ENCODE results near the gene MEF2D. TPM values are rescaled to one million over a fixed set of nuclear protein-coding genes. Genes with fewer than 3 reads are reported as not detected.

Gene MEF2D
- total RNA-seq, 1 experiment from 2014 or later: 54.1 TPM

DNA sequence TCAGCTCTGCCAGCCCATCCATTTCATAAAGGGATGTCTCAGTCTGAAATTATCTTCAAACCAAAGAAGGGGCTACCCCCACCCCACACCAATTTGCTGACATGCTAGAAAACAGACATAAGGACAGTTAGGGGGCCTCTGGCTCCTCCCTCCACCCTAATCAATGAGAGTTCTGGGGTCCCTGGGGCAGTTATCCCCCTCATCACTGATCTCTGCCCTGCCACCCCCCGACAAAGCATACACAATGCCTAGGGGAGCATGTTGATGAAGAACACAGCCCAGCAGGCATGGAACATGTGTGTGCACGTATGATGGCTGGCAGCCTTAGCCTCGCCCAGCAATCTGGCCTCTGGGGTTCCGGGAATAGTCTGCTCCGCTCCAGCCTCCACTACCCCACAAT is 72.6 kb downstream of the MEF2D start:
- Mint-ChIP-seq H3K36me3 (ENCODE audit: insufficient read depth, unreplicated experiment) (no peaks in the 10 kb centered on the region), H3K27ac (ENCODE audit: unreplicated experiment) (no peak overlapping the region), H3K9me3 (ENCODE audit: low read depth, unreplicated experiment) (no peaks in the 10 kb centered on the region), H3K4me3 (ENCODE audit: low read depth, unreplicated experiment) (no peak overlapping the region), H3K27me3 (ENCODE audit: unreplicated experiment) (peaks cover 100% of the 10 kb centered on the region), H3K4me1 (ENCODE audit: low read depth, unreplicated experiment) (no peaks in the 10 kb centered on the region)
- BruUV-seq (replicated peaks): no TSS peak
- CTCF ChIA-PET: interaction anchor here (0.5 kb wide), 1 partner anchor 42 kb away, joined by 3 read pairs; no protein-coding TSS in a partner anchor
- intact Hi-C loops (cut with micrococcal nuclease; ENCODE audit: unreplicated experiment): no loop called here
- no peak for DNase-seq
- TF ChIP-seq, protein P1, sequence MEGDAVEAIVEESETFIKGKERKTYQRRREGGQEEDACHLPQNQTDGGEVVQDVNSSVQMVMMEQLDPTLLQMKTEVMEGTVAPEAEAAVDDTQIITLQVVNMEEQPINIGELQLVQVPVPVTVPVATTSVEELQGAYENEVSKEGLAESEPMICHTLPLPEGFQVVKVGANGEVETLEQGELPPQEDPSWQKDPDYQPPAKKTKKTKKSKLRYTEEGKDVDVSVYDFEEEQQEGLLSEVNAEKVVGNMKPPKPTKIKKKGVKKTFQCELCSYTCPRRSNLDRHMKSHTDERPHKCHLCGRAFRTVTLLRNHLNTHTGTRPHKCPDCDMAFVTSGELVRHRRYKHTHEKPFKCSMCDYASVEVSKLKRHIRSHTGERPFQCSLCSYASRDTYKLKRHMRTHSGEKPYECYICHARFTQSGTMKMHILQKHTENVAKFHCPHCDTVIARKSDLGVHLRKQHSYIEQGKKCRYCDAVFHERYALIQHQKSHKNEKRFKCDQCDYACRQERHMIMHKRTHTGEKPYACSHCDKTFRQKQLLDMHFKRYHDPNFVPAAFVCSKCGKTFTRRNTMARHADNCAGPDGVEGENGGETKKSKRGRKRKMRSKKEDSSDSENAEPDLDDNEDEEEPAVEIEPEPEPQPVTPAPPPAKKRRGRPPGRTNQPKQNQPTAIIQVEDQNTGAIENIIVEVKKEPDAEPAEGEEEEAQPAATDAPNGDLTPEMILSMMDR (IDR thresholded peaks at IDR 0.05; ENCODE audit: unreplicated experiment): no peak

DNA sequence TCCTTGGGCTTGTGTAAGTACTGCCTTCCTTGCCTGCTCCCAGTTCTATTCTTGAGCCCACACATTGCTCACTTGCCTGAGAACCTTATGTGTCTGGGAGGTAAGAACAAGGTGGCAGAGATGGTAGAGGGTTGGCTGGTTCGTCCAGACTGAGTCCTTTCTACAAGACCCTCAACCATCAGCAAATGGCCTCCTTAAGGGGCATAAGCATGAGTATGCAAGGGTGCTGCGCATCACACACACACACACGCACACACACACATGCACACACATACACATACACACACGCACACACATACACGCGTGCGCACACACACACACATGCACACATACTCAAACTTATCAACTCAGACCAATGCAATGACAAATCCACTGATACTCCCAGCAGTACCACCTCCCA is 74.6 kb downstream of the MEF2D start:
- no peaks in the 10 kb centered on the region for H3K9me3 Mint-ChIP-seq (ENCODE audit: low read depth, unreplicated experiment)
- CTCF ChIA-PET: interaction anchor here (1.4 to 1.7 kb wide), 2 partner anchors 20 to 40 kb away, joined by 4 read pairs; no protein-coding TSS in a partner anchor
- TF ChIP-seq, protein P1 (IDR thresholded peaks at IDR 0.05; ENCODE audit: unreplicated experiment): no peak
- H3K27me3 Mint-ChIP-seq (ENCODE audit: unreplicated experiment): peaks cover 100% of the 10 kb centered on the region
- intact Hi-C loops (cut with micrococcal nuclease; ENCODE audit: unreplicated experiment): no loop called here
- H3K4me3 Mint-ChIP-seq (ENCODE audit: low read depth, unreplicated experiment): no peak overlapping the region
- no peak for DNase-seq
- no TSS peak for BruUV-seq (replicated peaks)
- H3K36me3 Mint-ChIP-seq (ENCODE audit: insufficient read depth, unreplicated experiment): peaks cover 17% of the 10 kb centered on the region
- peaks cover 18% of the 10 kb centered on the region for H3K4me1 Mint-ChIP-seq (ENCODE audit: low read depth, unreplicated experiment)
- no peak overlapping the region for H3K27ac Mint-ChIP-seq (ENCODE audit: unreplicated experiment)

DNA sequence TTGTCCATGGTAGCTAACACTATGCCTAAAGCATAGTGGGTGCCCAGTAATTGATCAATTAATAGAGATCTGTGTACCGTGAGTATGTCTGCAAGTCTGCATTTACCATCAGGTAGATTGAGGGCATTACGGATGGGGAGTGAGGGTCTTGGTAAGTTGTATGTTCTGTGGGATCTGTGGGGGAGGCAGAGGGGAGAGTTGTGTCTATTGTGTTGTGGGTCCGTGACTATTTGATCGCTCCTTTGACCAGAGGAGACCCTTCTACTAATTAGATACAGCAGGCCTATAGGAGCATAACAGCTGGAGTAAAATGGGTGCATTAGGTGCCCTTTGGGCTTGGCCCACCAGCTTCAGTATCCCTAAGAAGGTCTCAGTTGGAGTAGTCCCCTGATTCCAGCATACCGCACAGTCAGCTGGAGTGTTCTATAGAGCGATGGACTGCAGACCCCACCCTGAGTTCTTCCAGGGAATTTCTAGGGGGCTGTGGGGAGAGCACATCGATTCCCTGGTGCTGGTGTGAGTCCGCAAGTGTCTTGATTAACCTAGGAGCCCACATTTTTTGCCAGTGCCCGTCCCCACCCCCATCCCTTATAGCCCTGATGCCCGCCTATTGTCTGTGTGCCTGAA is 75.7 kb downstream of the MEF2D start:
- DNase-seq: no peak
- Mint-ChIP-seq H3K9me3 (ENCODE audit: low read depth, unreplicated experiment) (no peaks in the 10 kb centered on the region), H3K36me3 (ENCODE audit: insufficient read depth, unreplicated experiment) (peaks cover 26% of the 10 kb centered on the region), H3K4me3 (ENCODE audit: low read depth, unreplicated experiment) (no peak overlapping the region), H3K4me1 (ENCODE audit: low read depth, unreplicated experiment) (peaks cover 25% of the 10 kb centered on the region), H3K27me3 (ENCODE audit: unreplicated experiment) (peaks cover 100% of the 10 kb centered on the region), H3K27ac (ENCODE audit: unreplicated experiment) (no peak overlapping the region)
- intact Hi-C loops (cut with micrococcal nuclease; ENCODE audit: unreplicated experiment): no loop called here
- no TSS peak for BruUV-seq (replicated peaks)
- TF ChIP-seq, protein P1 (IDR thresholded peaks at IDR 0.05; ENCODE audit: unreplicated experiment): no peak
- CTCF ChIA-PET: interaction anchor here (1.4 kb wide), 1 partner anchor 39 kb away, joined by 4 read pairs; no protein-coding TSS in a partner anchor

DNA sequence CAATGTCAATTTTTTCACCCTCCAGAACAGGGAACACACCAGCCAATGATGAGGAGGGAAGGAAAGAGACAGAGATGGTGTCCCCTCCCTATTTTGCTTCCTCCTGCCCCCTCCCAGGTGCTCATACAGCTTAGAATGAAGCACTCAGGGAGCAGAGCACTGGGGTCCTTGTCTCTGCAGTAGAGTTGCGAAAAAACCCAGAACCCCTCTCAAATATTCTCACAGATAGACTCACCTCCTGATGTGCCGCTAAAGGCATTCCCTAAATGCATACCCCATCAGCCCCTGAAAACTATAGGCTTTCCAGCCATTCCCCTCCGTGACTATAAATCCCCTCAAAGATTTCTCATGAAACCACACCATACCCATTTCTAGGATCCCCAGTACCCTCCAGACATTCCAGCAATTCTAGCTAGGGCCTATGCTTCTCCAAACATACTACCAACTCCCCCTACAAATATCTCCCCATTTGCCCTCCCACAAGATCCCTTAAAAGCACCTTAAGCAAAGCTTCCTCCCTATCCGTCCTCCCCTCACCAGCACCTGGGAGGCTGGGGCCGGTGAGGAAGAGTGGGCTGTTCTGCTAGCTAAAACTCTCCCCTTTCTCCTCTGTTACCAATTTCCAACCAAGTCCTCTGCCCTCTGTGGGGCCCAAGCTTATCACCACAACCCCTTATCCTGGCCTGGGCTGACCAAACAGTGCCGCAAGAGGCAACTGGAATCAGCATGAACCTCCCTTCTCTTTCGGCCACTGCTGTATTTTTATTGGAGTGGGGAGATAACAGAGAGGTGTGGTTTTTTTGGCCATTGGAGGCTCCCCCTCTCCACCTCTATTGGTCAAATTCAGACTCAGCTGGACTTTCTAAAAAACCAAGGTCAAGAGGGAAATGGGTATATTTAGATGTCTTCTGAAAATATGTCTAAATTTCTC is 76.9 kb downstream of the MEF2D start:
- intact Hi-C loops (cut with micrococcal nuclease; ENCODE audit: unreplicated experiment): no loop called here
- CTCF ChIA-PET: interaction anchor here (1.1 to 2.8 kb wide), 2 partner anchors 22 to 38 kb away, joined by 6 to 19 read pairs; no protein-coding TSS in a partner anchor
- H3K36me3 Mint-ChIP-seq (ENCODE audit: insufficient read depth, unreplicated experiment): peaks cover 26% of the 10 kb centered on the region
- peaks cover 25% of the 10 kb centered on the region for H3K4me1 Mint-ChIP-seq (ENCODE audit: low read depth, unreplicated experiment)
- H3K27me3 Mint-ChIP-seq (ENCODE audit: unreplicated experiment): peaks cover 100% of the 10 kb centered on the region
- H3K27ac Mint-ChIP-seq (ENCODE audit: unreplicated experiment): no peak overlapping the region
- H3K4me3 Mint-ChIP-seq (ENCODE audit: low read depth, unreplicated experiment): no peak overlapping the region
- no peak for DNase-seq
- TF ChIP-seq, protein P1 (IDR thresholded peaks at IDR 0.05; ENCODE audit: unreplicated experiment): no peak
- H3K9me3 Mint-ChIP-seq (ENCODE audit: low read depth, unreplicated experiment): no peaks in the 10 kb centered on the region
- BruUV-seq (replicated peaks): no TSS peak
